Trophoblast cell (in vitro differentiated cells and primary cell): ENCODE results near the gene DHRS2.
"Not testable (repeated sequence)": the region's sequence is repeated elsewhere in the genome, so short reads cannot be mapped to it uniquely, and the experiment has no call there.

Experiments used
- DNase-seq, 2 donors: peaks; one replicate each; pipeline ENCODE4 v3.0.0-alpha.2; 2016
- H2AFZ ChIP-seq: 2 replicates; pipeline ENCODE4 v1.6.1; 2013; ENCODE audit warnings: low read length, moderate library complexity, mild to moderate bottlenecking; ENCODE audit not compliant: insufficient read depth, poor library complexity
- H2AK5ac ChIP-seq: 2 replicates; pipeline ENCODE4 v1.6.1; 2013; ENCODE audit warnings: mild to moderate bottlenecking, low read length
- H2BK120ac ChIP-seq: 2 replicates; pipeline ENCODE4 v1.6.1; 2013; ENCODE audit warnings: low read length, mild to moderate bottlenecking, moderate library complexity; ENCODE audit not compliant: insufficient read depth, poor library complexity
- H2BK12ac ChIP-seq: 2 replicates; pipeline ENCODE4 v1.6.1; 2013; ENCODE audit warnings: mild to moderate bottlenecking, low read length, moderate library complexity
- H2BK5ac ChIP-seq: 2 replicates; pipeline ENCODE4 v1.6.1; 2013; ENCODE audit warnings: low read length, low read depth, moderate library complexity, mild to moderate bottlenecking; ENCODE audit not compliant: poor library complexity
- H3K14ac ChIP-seq: 2 replicates; pipeline ENCODE4 v1.6.1; 2013; ENCODE audit warnings: mild to moderate bottlenecking, low read length
- H3K18ac ChIP-seq: 2 replicates; pipeline ENCODE4 v1.6.1; 2013; ENCODE audit warnings: mild to moderate bottlenecking, low read length
- H3K23ac ChIP-seq: 2 replicates; pipeline ENCODE4 v1.6.1; 2013; ENCODE audit warnings: low read length
- H3K27ac ChIP-seq: 2 replicates; pipeline ENCODE4 v1.5.1; 2013; ENCODE audit warnings: low read depth, mild to moderate bottlenecking, inconsistent platforms, low read length, moderate library complexity
- H3K27me3 ChIP-seq: 2 replicates; pipeline ENCODE4 v1.6.1; 2013; ENCODE audit warnings: inconsistent platforms, mild to moderate bottlenecking, low read length, moderate library complexity; ENCODE audit not compliant: insufficient read depth
- H3K36me3 ChIP-seq, 2 experiments: 1 replicate in 1 of 2; 2 replicates in 1 of 2; pipeline ENCODE4 v1.6.1; 2013; ENCODE audit warnings: low read length in 2 of 2, mild to moderate bottlenecking in 2 of 2, moderate library complexity in 1 of 2; ENCODE audit not compliant: insufficient read depth in 2 of 2, control insufficient read depth in 1 of 2
- H3K4ac ChIP-seq: 2 replicates; pipeline ENCODE4 v1.6.1; 2013; ENCODE audit warnings: low read depth, mild to moderate bottlenecking, low read length, moderate library complexity
- H3K4me1 ChIP-seq, 2 experiments: 1 replicate in 1 of 2; 2 replicates in 1 of 2; pipeline ENCODE4 v1.6.1; 2013; ENCODE audit warnings: low read length in 2 of 2, mild to moderate bottlenecking in 2 of 2, moderate library complexity in 1 of 2; ENCODE audit not compliant: insufficient read depth in 2 of 2, control insufficient read depth in 1 of 2
- H3K4me2 ChIP-seq: 2 replicates; pipeline ENCODE4 v1.6.1; 2013; ENCODE audit warnings: inconsistent platforms, mild to moderate bottlenecking, low read length, moderate library complexity
- H3K4me3 ChIP-seq: 2 replicates; pipeline ENCODE4 v1.5.1; 2013; ENCODE audit warnings: mild to moderate bottlenecking, low read depth, low read length, inconsistent platforms
- H3K79me1 ChIP-seq: one replicate; pipeline ENCODE4 v1.6.1; 2013; ENCODE audit warnings: low read length
- H3K79me2 ChIP-seq: 2 replicates; pipeline ENCODE4 v1.6.1; 2013; ENCODE audit warnings: low read length, mild to moderate bottlenecking; ENCODE audit not compliant: control insufficient read depth, insufficient read depth, poor library complexity
- H3K9ac ChIP-seq: 2 replicates; pipeline ENCODE4 v1.6.1; 2013; ENCODE audit warnings: mild to moderate bottlenecking, low read length
- H3K9me3 ChIP-seq: 2 replicates; pipeline ENCODE4 v1.6.1; 2013; ENCODE audit warnings: low read depth, mild to moderate bottlenecking, control low read depth, inconsistent platforms, low read length; ENCODE audit not compliant: insufficient read depth
- H4K12ac ChIP-seq: 2 replicates; pipeline ENCODE4 v1.6.1; 2013; ENCODE audit warnings: low read depth, mild to moderate bottlenecking, low read length, moderate library complexity
- H4K8ac ChIP-seq: 2 replicates; pipeline ENCODE4 v1.6.1; 2013; ENCODE audit warnings: low read depth, mild to moderate bottlenecking, low read length, moderate library complexity
- H4K91ac ChIP-seq: one replicate; pipeline ENCODE4 v1.6.1; 2013; ENCODE audit warnings: low read depth, mild to moderate bottlenecking, low read length, moderate library complexity
- WGBS: extraction: QIAGEN DNeasy Blood & Tissue Kit; methylation state at CpG from one replicate; pipeline ENCODE4 v1.1.7; 2013; ENCODE audit warnings: missing lambda C conversion rate; ENCODE audit not compliant: insufficient read length, insufficient coverage; ENCODE audit errors: extremely low coverage; 5-methylcytosine and 5-hydroxymethylcytosine counted together

DHRS2 gene

GRCh38 chr14:23594191-23594590, 42.0 kb upstream of the DHRS2 start:
- H3K23ac ChIP-seq, H4K91ac ChIP-seq, H3K4ac ChIP-seq, H2BK5ac ChIP-seq, H3K27me3 ChIP-seq, H3K79me2 ChIP-seq, H3K4me1 ChIP-seq, H3K18ac ChIP-seq, H2BK12ac ChIP-seq, H2AK5ac ChIP-seq, H3K27ac ChIP-seq, H4K8ac ChIP-seq, H2AFZ ChIP-seq, H3K79me1 ChIP-seq, H4K12ac ChIP-seq, H3K4me2 ChIP-seq, H3K9ac ChIP-seq, H3K4me3 ChIP-seq, H3K36me3 ChIP-seq, H2BK120ac ChIP-seq, H3K14ac ChIP-seq, H3K9me3 ChIP-seq: not testable (repeated sequence)
- WGBS, result no CpG with 5 or more reads among the region's 3 CpGs
- peak; percentile 51 to 68 for DNase-seq

GRCh38 chr14:23600322-23600707, 35.8 kb upstream of the DHRS2 start:
- H3K4ac ChIP-seq, result no peak overlapping the region
- no CpG with 5 or more reads among the region's 2 CpGs for WGBS
- no peak for DNase-seq

GRCh38 chr14:23600806-23601205, 35.4 kb upstream of the DHRS2 start:
- Histone ChIP-seq H2BK120ac (no peak overlapping the region), H3K27ac (no peak overlapping the region), H3K18ac (no peak overlapping the region), H3K79me1 (no peaks in the 10 kb centered on the region), H3K4me1 (peaks cover 0 to 3% of the 10 kb centered on the region in 2 experiments), H2BK12ac (no peak overlapping the region), H3K27me3 (no peaks in the 10 kb centered on the region), H4K91ac (no peak overlapping the region), H3K4me2 (no peak overlapping the region), H3K4me3 (no peak overlapping the region), H3K79me2 (no peaks in the 10 kb centered on the region), H3K9me3 (peaks cover 2% of the 10 kb centered on the region), H2AFZ (no peak overlapping the region), H3K9ac (no peak overlapping the region), H3K36me3 (no peaks in the 10 kb centered on the region), H2BK5ac (no peak overlapping the region), H3K23ac (no peak overlapping the region), H2AK5ac (no peak overlapping the region), H3K4ac (no peak overlapping the region), H4K12ac (no peak overlapping the region), H3K14ac (no peak overlapping the region), H4K8ac (no peak overlapping the region)
- DNase-seq, result no peak
- WGBS, result no CpG with 5 or more reads among the region's 1 CpG

More at GRCh38 chr14:23600322-23600707, 35.8 kb upstream of the DHRS2 start:
- Histone ChIP-seq H2BK5ac (no peak overlapping the region), H2AK5ac (no peak overlapping the region), H4K12ac (no peak overlapping the region), H3K4me3 (no peak overlapping the region), H2BK120ac (no peak overlapping the region), H3K4me1 (peaks cover 0 to 3% of the 10 kb centered on the region in 2 experiments), H3K18ac (no peak overlapping the region), H3K4me2 (no peak overlapping the region), H3K23ac (no peak overlapping the region), H3K9ac (no peak overlapping the region), H3K79me2 (no peaks in the 10 kb centered on the region), H4K91ac (no peak overlapping the region), H3K14ac (no peak overlapping the region), H2AFZ (no peak overlapping the region), H3K9me3 (peaks cover 2% of the 10 kb centered on the region), H3K27ac (no peak overlapping the region), H3K79me1 (no peaks in the 10 kb centered on the region), H2BK12ac (no peak overlapping the region), H4K8ac (no peak overlapping the region), H3K36me3 (no peaks in the 10 kb centered on the region), H3K27me3 (no peaks in the 10 kb centered on the region)

GRCh38 chr14:23601424-23601823, 34.7 kb upstream of the DHRS2 start:
- Histone ChIP-seq H2BK120ac (no peak overlapping the region), H3K27me3 (no peaks in the 10 kb centered on the region), H2AFZ (no peak overlapping the region), H3K79me1 (no peaks in the 10 kb centered on the region), H3K4ac (no peak overlapping the region), H3K4me3 (no peak overlapping the region), H3K4me1 (peaks cover 0 to 3% of the 10 kb centered on the region in 2 experiments), H3K79me2 (no peaks in the 10 kb centered on the region), H2AK5ac (no peak overlapping the region), H3K23ac (no peak overlapping the region), H2BK12ac (no peak overlapping the region), H4K12ac (no peak overlapping the region), H4K8ac (no peak overlapping the region), H3K27ac (no peak overlapping the region), H2BK5ac (no peak overlapping the region), H3K14ac (no peak overlapping the region), H4K91ac (no peak overlapping the region), H3K9ac (no peak overlapping the region), H3K18ac (no peak overlapping the region), H3K9me3 (peaks cover 2% of the 10 kb centered on the region), H3K36me3 (no peaks in the 10 kb centered on the region), H3K4me2 (no peak overlapping the region)
- DNase-seq, result no peak
